Measurements from ENCODE around the gene TANGO6.
"Not testable (repeated sequence)": the region's sequence is repeated elsewhere in the genome, so short reads cannot be mapped to it uniquely, and the experiment has no call there.

Gene TANGO6

GRCh38 chr16:69115361-69115760 is 272.0 kb downstream of the TANGO6 start:
- in situ Hi-C loops (cut with HindIII; ENCODE audit: low pct_ligation_motif_present, low pct_unique_long_range_greater_than_20kb, low sequenced_read_pairs) = loop anchor here (25.0 kb wide), 1 partner anchor 203 kb away; no protein-coding TSS in a partner anchor
- no peak for DNase-seq

GRCh38 chr16:69115837-69116236 is 272.5 kb downstream of the TANGO6 start:
- DNase-seq = no peak
- in situ Hi-C loops (cut with HindIII; ENCODE audit: low pct_ligation_motif_present, low pct_unique_long_range_greater_than_20kb, low sequenced_read_pairs) = loop anchor here (25.0 kb wide), 1 partner anchor 204 kb away; no protein-coding TSS in a partner anchor

DNA sequence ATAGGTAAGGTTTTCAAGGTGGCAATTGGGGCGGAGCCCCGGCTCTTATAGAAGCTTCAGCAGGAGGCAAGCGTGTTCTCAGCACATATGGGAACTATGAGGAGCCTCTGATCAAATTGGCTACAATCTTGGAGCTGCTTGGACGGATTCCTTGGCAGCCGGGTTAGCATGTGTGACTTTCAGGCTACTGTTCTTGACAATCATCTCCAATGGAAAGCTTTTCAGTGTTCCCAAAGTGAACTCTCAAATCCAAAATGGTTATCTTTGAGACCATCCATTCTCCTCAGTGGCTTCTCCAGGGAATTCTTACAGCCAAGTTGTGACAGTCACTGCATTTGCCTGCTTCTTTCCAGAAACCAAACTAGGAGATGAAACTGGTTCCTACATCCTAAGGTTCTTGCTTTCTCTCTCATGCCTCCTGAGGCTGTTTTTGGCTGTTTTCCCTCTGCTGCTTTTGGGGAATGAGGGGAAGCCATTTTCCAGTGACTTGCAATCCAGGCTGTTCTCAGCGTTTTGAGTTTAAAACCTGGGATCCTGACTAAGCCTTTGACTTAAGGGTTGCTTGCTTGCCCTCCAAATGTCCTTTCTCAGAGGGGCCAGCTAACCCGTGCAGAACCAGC is 273.0 kb downstream of the TANGO6 start:
- in situ Hi-C loops (cut with HindIII; ENCODE audit: low pct_ligation_motif_present, low pct_unique_long_range_greater_than_20kb, low sequenced_read_pairs) = loop anchor here (25.0 kb wide), 1 partner anchor 204 kb away; no protein-coding TSS in a partner anchor
- DNase-seq = no peak

DNA sequence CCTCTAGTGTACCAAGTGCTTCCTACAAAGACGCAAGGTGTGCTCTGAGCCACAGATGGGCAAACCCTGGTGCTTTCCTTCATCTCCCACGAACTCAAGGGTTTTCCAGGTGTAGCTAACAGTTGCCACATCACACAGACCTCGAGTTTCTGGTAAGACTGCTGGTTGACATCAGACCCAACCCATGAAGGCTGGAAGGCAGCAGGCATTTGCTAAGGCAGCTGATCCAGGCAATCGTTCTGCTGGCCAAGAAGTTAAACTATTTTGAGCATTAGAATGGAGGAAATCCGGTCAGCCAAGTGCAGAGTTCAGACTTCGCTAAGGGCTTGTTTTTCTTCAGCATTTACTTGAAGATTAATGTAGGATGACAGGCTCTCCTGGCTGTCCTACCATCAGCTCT is 273.6 kb downstream of the TANGO6 start:
- no peak for DNase-seq
- in situ Hi-C loops (cut with HindIII; ENCODE audit: low pct_ligation_motif_present, low pct_unique_long_range_greater_than_20kb, low sequenced_read_pairs) = loop anchor here (25.0 kb wide), 1 partner anchor 205 kb away; no protein-coding TSS in a partner anchor

DNA sequence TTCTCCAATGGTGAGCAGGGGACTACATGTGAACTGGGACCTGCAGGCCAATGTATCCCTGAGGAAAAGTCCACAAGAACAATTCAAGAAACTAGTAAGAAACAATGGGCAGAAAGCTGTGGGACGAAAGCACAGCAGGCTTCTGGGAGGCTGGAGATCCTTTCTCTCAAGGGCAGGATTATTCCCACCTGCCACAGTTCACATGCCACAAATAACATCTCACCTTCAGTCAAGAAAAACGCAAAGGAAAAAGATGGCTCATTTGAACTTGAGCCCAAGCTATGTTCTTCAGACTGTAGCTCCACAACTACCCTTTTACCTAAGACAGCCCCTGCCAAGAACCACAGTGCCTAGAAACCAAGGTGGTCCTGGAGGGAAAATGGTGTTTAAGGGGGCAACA is 275.1 kb downstream of the TANGO6 start:
- DNase-seq = no peak
- in situ Hi-C loops (cut with HindIII; ENCODE audit: low pct_ligation_motif_present, low pct_unique_long_range_greater_than_20kb, low sequenced_read_pairs) = loop anchor here (25.0 kb wide), 1 partner anchor 206 kb away; no protein-coding TSS in a partner anchor

- in situ Hi-C loops (cut with HindIII; ENCODE audit: low pct_ligation_motif_present, low pct_unique_long_range_greater_than_20kb, low sequenced_read_pairs) = loop anchor here (25.0 kb wide), 1 partner anchor 207 kb away; no protein-coding TSS in a partner anchor
- DNase-seq = no peak
These were observed 275.7 kb downstream of the TANGO6 start for GRCh38 chr16:69118994-69119393.

- in situ Hi-C loops (cut with HindIII; ENCODE audit: low pct_ligation_motif_present, low pct_unique_long_range_greater_than_20kb, low sequenced_read_pairs) = loop anchor here (25.0 kb wide), 1 partner anchor 207 kb away; no protein-coding TSS in a partner anchor
- no peak for DNase-seq
These were observed 276.2 kb downstream of the TANGO6 start for GRCh38 chr16:69119536-69119935.

DNA sequence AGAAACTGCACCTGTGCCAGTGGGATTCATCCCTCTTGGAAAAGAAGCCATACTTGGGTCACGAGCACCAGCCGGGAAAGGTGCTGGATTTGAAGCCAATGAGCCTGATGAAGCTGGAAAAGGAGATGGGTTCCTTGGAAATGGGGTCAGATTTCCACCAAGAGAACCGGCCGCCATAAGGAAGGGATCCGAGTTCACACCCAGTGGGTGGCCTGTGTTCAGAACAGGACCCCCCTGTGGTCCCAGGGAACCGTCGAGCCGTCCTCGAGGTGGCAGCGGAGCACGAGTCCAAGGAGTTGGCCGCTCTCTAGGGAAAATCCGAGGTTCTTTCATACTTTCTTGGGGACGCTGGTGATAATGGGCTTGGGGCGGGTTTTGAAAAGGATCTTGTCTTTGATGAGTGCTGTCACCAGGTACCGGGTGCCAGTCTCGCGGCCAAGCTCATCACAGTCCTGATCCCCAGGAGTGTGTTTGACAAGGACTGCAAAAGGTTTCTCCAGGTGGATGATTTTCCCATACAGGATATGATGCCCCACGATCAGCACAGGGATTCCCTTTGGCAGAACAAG is 276.8 kb downstream of the TANGO6 start:
- DNase-seq = no peak
- in situ Hi-C loops (cut with HindIII; ENCODE audit: low pct_ligation_motif_present, low pct_unique_long_range_greater_than_20kb, low sequenced_read_pairs) = loop anchor here (25.0 kb wide), 1 partner anchor 208 kb away; no protein-coding TSS in a partner anchor

DNA sequence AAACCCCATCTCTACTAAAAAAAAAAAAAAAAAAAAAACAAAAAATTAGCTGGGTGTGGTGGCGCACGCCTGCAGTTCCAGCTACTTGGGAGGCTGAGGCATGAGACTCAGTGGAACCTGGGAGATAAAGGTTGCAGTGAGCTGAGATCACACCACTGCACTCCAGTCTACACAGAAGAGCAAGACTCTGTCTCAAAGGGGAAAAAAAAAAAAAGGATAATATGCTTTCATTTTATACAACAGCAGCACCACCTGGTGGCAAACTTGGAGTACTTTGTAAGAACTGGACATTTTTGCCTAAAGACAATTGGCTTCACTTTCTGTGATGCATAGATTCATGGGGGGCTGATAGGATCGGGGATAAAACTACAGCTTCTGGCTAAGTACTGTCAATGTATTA is 280.6 kb downstream of the TANGO6 start:
- in situ Hi-C loops (cut with HindIII; ENCODE audit: low pct_ligation_motif_present, low pct_unique_long_range_greater_than_20kb, low sequenced_read_pairs) = loop anchor here (25.0 kb wide), 1 partner anchor 212 kb away; no protein-coding TSS in a partner anchor
- peak; percentile 85 for DNase-seq

DNA sequence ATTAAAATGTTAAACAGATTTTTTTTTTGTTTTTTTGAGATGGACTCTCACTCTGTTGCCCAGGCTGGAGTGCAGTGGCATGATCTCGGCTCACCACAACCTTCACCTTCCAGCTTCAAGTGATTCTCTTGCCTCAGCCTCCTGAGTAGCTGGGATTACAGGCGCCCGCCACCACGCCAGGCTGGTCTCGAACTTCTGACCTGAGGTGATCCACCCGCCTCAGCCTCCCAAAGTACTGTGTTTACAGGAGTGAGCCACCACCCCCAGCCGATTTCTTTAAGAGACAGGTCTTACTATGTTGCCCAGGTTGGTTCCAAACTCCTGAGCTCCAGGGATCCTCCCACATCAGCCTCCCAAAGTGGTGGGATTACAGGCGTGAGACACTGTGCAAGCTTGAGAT is 281.1 kb downstream of the TANGO6 start:
- not testable (repeated sequence) for DNase-seq
- in situ Hi-C loops (cut with HindIII; ENCODE audit: low pct_ligation_motif_present, low pct_unique_long_range_greater_than_20kb, low sequenced_read_pairs) = loop anchor here (25.0 kb wide), 1 partner anchor 212 kb away; no protein-coding TSS in a partner anchor

DNA sequence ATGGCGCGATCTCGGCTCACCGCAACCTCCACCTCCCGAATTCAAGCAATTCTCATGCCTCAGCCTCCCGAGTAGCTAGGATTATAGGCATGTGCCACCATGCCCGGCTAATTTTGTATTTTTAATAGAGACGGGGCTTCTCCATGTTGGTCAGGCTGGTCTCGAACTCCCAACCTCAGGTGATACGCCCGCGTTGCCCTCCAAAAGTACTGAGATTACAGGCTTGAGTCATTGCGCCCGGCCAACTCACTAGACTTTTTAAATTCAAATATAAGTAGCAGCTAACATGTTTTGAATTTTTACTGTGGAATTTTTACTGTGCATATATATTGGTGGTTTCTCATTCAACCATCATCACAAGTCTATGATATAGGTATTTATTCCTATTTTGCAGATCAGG is 281.6 kb downstream of the TANGO6 start:
- not testable (repeated sequence) for DNase-seq
- in situ Hi-C loops (cut with HindIII; ENCODE audit: low pct_ligation_motif_present, low pct_unique_long_range_greater_than_20kb, low sequenced_read_pairs) = loop anchor here (25.0 kb wide), 1 partner anchor 213 kb away; no protein-coding TSS in a partner anchor

GRCh38 chr16:69126221-69126620 is 282.9 kb downstream of the TANGO6 start:
- DNase-seq = no peak
- in situ Hi-C loops (cut with HindIII; ENCODE audit: low pct_ligation_motif_present, low pct_unique_long_range_greater_than_20kb, low sequenced_read_pairs) = no loop called here

GRCh38 chr16:69126801-69127200 is 283.5 kb downstream of the TANGO6 start:
- in situ Hi-C loops (cut with HindIII; ENCODE audit: low pct_ligation_motif_present, low pct_unique_long_range_greater_than_20kb, low sequenced_read_pairs); DNase-seq: not testable (repeated sequence)

GRCh38 chr16:69127966-69128510 is 284.7 kb downstream of the TANGO6 start:
- no peak for DNase-seq
- in situ Hi-C loops (cut with HindIII; ENCODE audit: low pct_ligation_motif_present, low pct_unique_long_range_greater_than_20kb, low sequenced_read_pairs) = no loop called here

GRCh38 chr16:69130461-69130860 is 287.1 kb downstream of the TANGO6 start:
- no peak for DNase-seq

GRCh38 chr16:69131167-69131838 is 288.0 kb downstream of the TANGO6 start:
- DNase-seq = peak; percentile 50
- in situ Hi-C loops (cut with HindIII; ENCODE audit: low pct_ligation_motif_present, low pct_unique_long_range_greater_than_20kb, low sequenced_read_pairs) = no loop called here

More at GRCh38 chr16:69130461-69130860, 287.1 kb downstream of the TANGO6 start:
- in situ Hi-C loops (cut with HindIII; ENCODE audit: low pct_ligation_motif_present, low pct_unique_long_range_greater_than_20kb, low sequenced_read_pairs) = no loop called here

GRCh38 chr16:69131839-69132423 is 288.6 kb downstream of the TANGO6 start:
- DNase-seq = peak; percentile 92
- in situ Hi-C loops (cut with HindIII; ENCODE audit: low pct_ligation_motif_present, low pct_unique_long_range_greater_than_20kb, low sequenced_read_pairs) = no loop called here

DNA sequence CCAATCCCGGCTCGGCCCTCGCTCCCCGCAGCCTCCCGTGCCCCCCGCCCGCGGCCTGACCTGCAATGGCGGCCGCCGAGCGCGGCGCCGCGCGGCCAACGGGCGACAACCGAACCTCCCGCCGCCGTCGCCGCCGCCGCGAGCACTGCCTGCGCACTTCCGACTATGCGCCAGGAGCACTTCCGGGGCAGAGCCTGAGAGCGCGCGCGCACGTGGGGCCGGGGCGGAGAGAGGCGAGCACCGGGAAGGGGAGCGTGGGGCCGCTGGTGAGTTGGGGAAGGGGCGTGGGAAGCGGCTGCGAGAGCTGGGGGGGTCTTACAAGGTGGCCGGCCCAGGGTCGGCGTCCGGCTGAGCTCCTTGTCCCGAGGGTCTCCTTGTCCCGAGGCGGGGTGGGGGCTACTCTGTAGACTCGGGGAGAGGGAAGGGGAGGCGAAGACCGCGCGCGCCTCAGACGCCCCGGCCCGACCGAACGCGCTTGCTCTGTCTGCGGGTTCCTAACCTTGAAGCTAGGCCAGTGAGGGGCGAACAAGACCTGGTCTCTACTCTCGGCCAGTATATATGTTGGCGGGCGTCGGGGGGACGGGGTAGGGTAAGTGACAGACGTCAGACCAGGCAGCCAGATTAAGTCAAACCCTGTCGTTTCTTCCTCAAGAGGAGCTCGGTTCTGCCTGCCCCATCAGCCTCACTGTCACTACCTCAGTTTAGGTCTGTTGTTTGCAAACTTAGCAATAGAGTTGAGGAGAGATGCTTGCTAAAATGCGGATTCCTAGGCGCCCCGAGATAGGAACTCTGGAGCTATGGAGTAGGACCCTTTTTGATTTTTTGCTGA is 289.3 kb downstream of the TANGO6 start, which contains the start of the genes CHTF8 and UTP4:
CHTF8 (minus strand) TSS at position 165 of the 829 bp plus-strand sequence. CDS start 11,130 bp downstream, outside the sequence.
UTP4 (plus strand) TSS at position 226 of the 829 bp plus-strand sequence. CDS start 811 bp downstream, outside the sequence.
- peak; percentile 90 for DNase-seq
- in situ Hi-C loops (cut with HindIII; ENCODE audit: low pct_ligation_motif_present, low pct_unique_long_range_greater_than_20kb, low sequenced_read_pairs) = no loop called here

Data from ACHN (cell line).